Upper lobe of left lung (tissue), 6 donors: ENCODE measurements around the gene FYB1. TPM values are rescaled to one million over a fixed set of nuclear protein-coding genes. Genes with fewer than 3 reads are reported as not detected.

Experiments used
- ATAC-seq, 2 donors: fragments of 200-7000 bp; cut with Tn5 transposase; one replicate each; pipeline ENCODE4 v1.9.1; 2022; ENCODE audit warnings: mild to moderate bottlenecking in 2 of 2, moderate library complexity in 2 of 2; ENCODE audit not compliant: low FRiP score in 2 of 2
- DNase-seq, 2 donors: peaks; one replicate each; pipeline ENCODE4 v3.0.0-alpha.2; 2019 to 2020
- H3K27ac ChIP-seq, 4 donors: fragments of 200-600 bp; sonication (generic); one replicate each; pipeline ENCODE4 v1.5.1; 2016 to 2019
- H3K27me3 ChIP-seq, 4 donors: fragments of 200-600 bp; sonication (generic); one replicate each; pipeline ENCODE4 v1.5.1; 2017 to 2019
- H3K36me3 ChIP-seq, 4 donors: fragments of 200-600 bp; sonication (generic); one replicate each; pipeline ENCODE4 v1.5.1; 2016 to 2019
- H3K4me1 ChIP-seq, 4 donors: fragments of 200-600 bp; sonication (generic); one replicate each; pipeline ENCODE4 v1.5.1; 2018 to 2019
- H3K4me3 ChIP-seq, 4 donors: fragments of 200-600 bp; sonication (generic); one replicate each; pipeline ENCODE4 v1.5.1; 2017 to 2019; ENCODE audit warnings: mild to moderate bottlenecking in 2 of 4, moderate library complexity in 1 of 4
- H3K9me3 ChIP-seq, 4 donors: fragments of 200-600 bp; sonication (generic); one replicate each; pipeline ENCODE4 v1.5.1; 2018 to 2019
- CTCF ChIP-seq, 6 experiments: fragments of 450-650 bp in 4 of 6; fragments of 200-600 bp in 2 of 6; sonication (generic) in 2 of 6; IDR thresholded peaks; one replicate each; pipeline ENCODE4 v1.5.1; 2016 to 2019; ENCODE audit warnings: antibody characterized with exemption in 6 of 6
- EP300 ChIP-seq, 4 donors: sonication (generic); formaldehyde crosslinking; IDR thresholded peaks; one replicate each; pipeline ENCODE4 v1.5.1; 2017; ENCODE audit warnings: antibody characterized with exemption in 4 of 4, control low read depth in 2 of 4
- POLR2A ChIP-seq, 4 donors: fragments of 450-650 bp; IDR thresholded peaks; one replicate each; pipeline ENCODE4 v1.5.1; 2016 to 2017; ENCODE audit warnings: antibody characterized with exemption in 4 of 4, mild to moderate bottlenecking in 2 of 4
- POLR2AphosphoS5 ChIP-seq, 2 donors: sonication (generic); formaldehyde crosslinking; IDR thresholded peaks; one replicate each; pipeline ENCODE4 v1.5.1; 2017; ENCODE audit warnings: antibody characterized with exemption in 2 of 2
- WGBS, 2 donors: methylation state at CpG; one replicate each; pipeline ENCODE4 v1.1.5; 2017 to 2018; 5-methylcytosine and 5-hydroxymethylcytosine counted together
- total RNA-seq, 6 donors: library from RNA; depleted of rRNA in 4 of 6; stranded (reverse); fragments of >200 nt in 4 of 6; gene quantifications; one replicate each; pipeline versions ENCODE4 v1.1.0 to v1.2.1, GENCODE V29; 2016 to 2021
- donor health status: DM: no; HTN: no; CAD: no; lungs with moderate emphysema.
- donor health status: DM: no; HTN: yes; CAD: no; lungs with severe emphysema.

Gene FYB1
- total RNA-seq, 6 donors from 2014 or later: 24.0 to 97.4 (median 42.5) TPM

DNA sequence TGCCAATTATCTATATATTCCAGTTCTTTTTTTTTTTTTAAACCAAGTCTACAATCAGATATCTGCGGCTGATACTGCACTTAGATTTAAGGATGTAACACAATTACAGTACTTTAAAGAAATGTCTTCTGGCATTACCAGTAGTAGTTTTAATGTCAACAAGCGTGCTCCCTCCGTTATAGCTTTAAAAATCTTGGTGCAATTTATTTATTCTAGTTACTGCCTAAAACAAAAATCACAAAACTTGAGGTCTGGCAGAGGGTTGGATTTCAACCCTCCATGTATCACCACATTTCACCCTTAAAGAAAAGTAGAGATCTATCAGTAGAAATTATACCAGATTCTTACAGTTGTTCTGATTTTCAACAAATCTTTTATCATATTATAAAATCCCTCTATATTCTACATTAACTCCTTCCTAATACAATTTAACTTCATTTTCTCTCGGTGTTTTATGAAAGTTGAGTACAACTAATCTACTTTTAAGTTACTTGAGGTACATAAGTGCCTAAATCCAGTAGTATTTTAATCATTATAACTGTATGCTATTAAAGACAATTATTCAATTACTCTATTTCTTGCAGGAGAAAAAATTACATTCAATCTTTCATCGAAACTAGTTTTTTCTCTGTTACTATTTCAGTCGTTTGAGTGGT, 143.1 kb downstream of the FYB1 start:
- TF ChIP-seq CTCF (IDR thresholded peaks at IDR 0.05) (no peak), EP300 (IDR thresholded peaks at IDR 0.05) (no peak), POLR2AphosphoS5 (IDR thresholded peaks at IDR 0.05) (no peak), POLR2A (IDR thresholded peaks at IDR 0.05) (no peak)
- H3K36me3 ChIP-seq: no peaks in the 10 kb centered on the region
- 57 to 74% methylated on average over 6 of the region's 6 CpGs for WGBS, 2 donors
- no peak for DNase-seq
- H3K4me1 ChIP-seq: peaks cover 25 to 33% (median 30%) of the 10 kb centered on the region in 4 donors
- peak overlapping the region in 3 of 4 donors; percentile 52 to 97 (median 97) for H3K27ac ChIP-seq
- no peaks in the 10 kb centered on the region for H3K9me3 ChIP-seq
- no peaks in the 10 kb centered on the region for H3K27me3 ChIP-seq
- no peak for ATAC-seq
- H3K4me3 ChIP-seq: no peak overlapping the region

GRCh38 chr5:39074017-39074814, 145.1 kb downstream of the FYB1 start, which contains the start of gene RICTOR:
Gene RICTOR (minus strand): TSS chr5:39074399. CDS start chr5:39074377, 22 bp downstream.
- peak; percentile 92 to 98 for DNase-seq
- Histone ChIP-seq H3K4me3 (peak within 1 kb of the TSS; percentile 54 to 95 (median 84)), H3K4me1 (peaks cover 27 to 41% (median 35%) of the 10 kb centered on the region in 4 donors), H3K27me3 (no peaks in the 10 kb centered on the region), H3K36me3 (peaks cover 0 to 1% (median 0%) of the 10 kb centered on the region in 4 donors), H3K9me3 (no peaks in the 10 kb centered on the region), H3K27ac (peak within 1 kb of the TSS; percentile 97 to 100 (median 98))
- TF ChIP-seq POLR2AphosphoS5 (IDR thresholded peaks at IDR 0.05): peak; percentile 58 to 91
- no peak for TF ChIP-seq CTCF (IDR thresholded peaks at IDR 0.05)
- peak in 3 of 4 donors; percentile 54 to 85 (median 60) for TF ChIP-seq POLR2A (IDR thresholded peaks at IDR 0.05)
- 0 to 1% methylated on average over 10 to 28 of the region's 94 CpGs for WGBS, 2 donors
- ATAC-seq: peak; percentile 96 to 98

DNA sequence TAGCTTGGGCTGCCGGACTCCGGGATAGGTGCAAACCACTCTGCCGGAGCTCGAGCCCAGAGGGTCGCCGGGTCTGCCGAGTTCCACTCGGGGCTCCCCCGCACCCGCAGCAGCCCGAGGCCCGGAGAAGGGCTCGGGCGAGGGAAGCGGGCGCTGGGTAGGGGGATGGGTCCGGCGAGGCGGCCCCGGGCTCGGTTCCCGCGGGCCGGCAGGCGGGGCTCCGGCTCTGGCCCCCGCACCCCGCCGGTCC, 145.7 kb downstream of the FYB1 start:
- H3K36me3 ChIP-seq: peaks cover 0 to 7% (median 0%) of the 10 kb centered on the region in 4 donors
- TF ChIP-seq EP300 (IDR thresholded peaks at IDR 0.05) (no peak), POLR2AphosphoS5 (IDR thresholded peaks at IDR 0.05) (no peak), POLR2A (IDR thresholded peaks at IDR 0.05) (no peak), CTCF (IDR thresholded peaks at IDR 0.05) (no peak)
- peak in 1 of 2 donors; percentile 32 for DNase-seq
- WGBS, 2 donors: 2% methylated on average over 17 of the region's 29 CpGs; no CpG with 5 or more reads in 1 of the 2 donors
- no peaks in the 10 kb centered on the region for H3K27me3 ChIP-seq
- peak overlapping the region; percentile 54 to 95 (median 84) for H3K4me3 ChIP-seq
- peak overlapping the region; percentile 97 to 100 (median 98) for H3K27ac ChIP-seq
- no peak for ATAC-seq
- H3K4me1 ChIP-seq: peaks cover 27 to 41% (median 37%) of the 10 kb centered on the region in 4 donors
- no peaks in the 10 kb centered on the region for H3K9me3 ChIP-seq

- peak in 1 of 2 donors; percentile 65 for DNase-seq
- WGBS, 2 donors: 2 to 5% methylated on average over 18 to 27 of the region's 27 CpGs
These were observed 146.2 kb downstream of the FYB1 start for GRCh38 chr5:39072925-39073766.

More at GRCh38 chr5:39072925-39073766, 146.2 kb downstream of the FYB1 start:
- ATAC-seq: peak; percentile 1 to 35
- H3K36me3 ChIP-seq: peaks cover 0 to 7% (median 0%) of the 10 kb centered on the region in 4 donors
- H3K27me3 ChIP-seq: no peaks in the 10 kb centered on the region
- H3K4me1 ChIP-seq: peaks cover 31 to 46% (median 40%) of the 10 kb centered on the region in 4 donors
- peak overlapping the region; percentile 54 to 95 (median 84) for H3K4me3 ChIP-seq
- no peaks in the 10 kb centered on the region for H3K9me3 ChIP-seq
- H3K27ac ChIP-seq: peak overlapping the region; percentile 97 to 100 (median 98)
- no peak for TF ChIP-seq CTCF (IDR thresholded peaks at IDR 0.05)
- TF ChIP-seq POLR2AphosphoS5 (IDR thresholded peaks at IDR 0.05): peak in 1 of 2 donors; percentile 54
- TF ChIP-seq POLR2A (IDR thresholded peaks at IDR 0.05): peak in 2 of 4 donors; percentile 18 to 31
